ENCODE measurements around the gene NCSTN.

NCSTN gene

DNA sequence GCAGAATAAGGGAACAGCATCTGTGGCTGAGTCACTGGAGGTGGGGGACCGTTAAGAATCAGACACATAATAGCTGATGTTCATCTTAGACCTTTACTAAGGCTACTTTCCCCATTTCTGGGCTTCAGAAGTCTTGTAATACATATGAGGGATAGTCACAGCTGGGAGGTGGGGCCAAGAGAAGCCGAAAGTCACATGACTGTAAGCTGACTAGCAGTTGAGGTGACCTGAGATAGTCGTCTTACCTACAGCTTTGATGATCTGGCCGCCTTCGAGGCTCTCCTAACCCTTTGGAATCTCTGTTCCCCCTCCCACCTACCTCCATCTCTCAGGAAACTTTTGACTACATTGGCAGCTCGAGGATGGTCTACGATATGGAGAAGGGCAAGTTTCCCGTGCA is 9.4 kb downstream of the NCSTN start:
- no peaks in the 10 kb centered on the region for H3K27me3 ChIP-seq
- H3K4me3 ChIP-seq (ENCODE audit: low read depth in 1 of 2, low read length in 1 of 2), result no peak overlapping the region
- TF ChIP-seq, protein P1, sequence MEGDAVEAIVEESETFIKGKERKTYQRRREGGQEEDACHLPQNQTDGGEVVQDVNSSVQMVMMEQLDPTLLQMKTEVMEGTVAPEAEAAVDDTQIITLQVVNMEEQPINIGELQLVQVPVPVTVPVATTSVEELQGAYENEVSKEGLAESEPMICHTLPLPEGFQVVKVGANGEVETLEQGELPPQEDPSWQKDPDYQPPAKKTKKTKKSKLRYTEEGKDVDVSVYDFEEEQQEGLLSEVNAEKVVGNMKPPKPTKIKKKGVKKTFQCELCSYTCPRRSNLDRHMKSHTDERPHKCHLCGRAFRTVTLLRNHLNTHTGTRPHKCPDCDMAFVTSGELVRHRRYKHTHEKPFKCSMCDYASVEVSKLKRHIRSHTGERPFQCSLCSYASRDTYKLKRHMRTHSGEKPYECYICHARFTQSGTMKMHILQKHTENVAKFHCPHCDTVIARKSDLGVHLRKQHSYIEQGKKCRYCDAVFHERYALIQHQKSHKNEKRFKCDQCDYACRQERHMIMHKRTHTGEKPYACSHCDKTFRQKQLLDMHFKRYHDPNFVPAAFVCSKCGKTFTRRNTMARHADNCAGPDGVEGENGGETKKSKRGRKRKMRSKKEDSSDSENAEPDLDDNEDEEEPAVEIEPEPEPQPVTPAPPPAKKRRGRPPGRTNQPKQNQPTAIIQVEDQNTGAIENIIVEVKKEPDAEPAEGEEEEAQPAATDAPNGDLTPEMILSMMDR (IDR thresholded peaks at IDR 0.05), result no peak
- no peaks in the 10 kb centered on the region for H3K9me3 ChIP-seq
- peaks cover 5 to 6% of the 10 kb centered on the region in 2 experiments for H3K4me1 ChIP-seq (ENCODE audit: control insufficient read depth in 1 of 2, insufficient read depth in 1 of 2, low read depth in 1 of 2, low read length in 1 of 2)
- H3K27ac ChIP-seq, result no peak overlapping the region
- peaks cover 98% of the 10 kb centered on the region for H3K36me3 ChIP-seq

DNA sequence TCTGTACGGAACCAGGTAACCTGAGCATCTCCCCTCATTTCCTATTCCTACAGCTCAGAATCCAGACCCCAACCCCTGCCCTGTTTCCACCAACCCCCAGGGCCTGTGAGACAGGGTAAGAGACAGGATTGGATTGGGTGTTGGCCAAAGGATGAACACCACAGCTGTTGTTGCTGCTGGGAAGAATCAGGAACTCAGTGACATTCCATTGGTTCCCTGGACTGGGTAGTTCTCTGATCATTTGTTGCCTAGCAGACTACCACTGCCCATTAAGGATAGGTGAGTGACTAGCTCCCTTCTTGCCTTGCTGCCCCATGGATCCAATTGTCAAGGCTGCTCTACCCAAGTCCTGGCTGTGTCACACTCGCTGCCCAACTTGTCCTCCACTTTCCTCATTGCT is 10.0 kb downstream of the NCSTN start:
- H3K4me1 ChIP-seq (ENCODE audit: control insufficient read depth in 1 of 2, insufficient read depth in 1 of 2, low read depth in 1 of 2, low read length in 1 of 2), result no peaks in the 10 kb centered on the region
- TF ChIP-seq, protein P1 (IDR thresholded peaks at IDR 0.05), result no peak
- no peak overlapping the region for H3K27ac ChIP-seq
- H3K36me3 ChIP-seq, result peaks cover 98% of the 10 kb centered on the region
- no peak overlapping the region for H3K4me3 ChIP-seq (ENCODE audit: low read depth in 1 of 2, low read length in 1 of 2)
- no peaks in the 10 kb centered on the region for H3K9me3 ChIP-seq
- H3K27me3 ChIP-seq, result no peaks in the 10 kb centered on the region

DNA sequence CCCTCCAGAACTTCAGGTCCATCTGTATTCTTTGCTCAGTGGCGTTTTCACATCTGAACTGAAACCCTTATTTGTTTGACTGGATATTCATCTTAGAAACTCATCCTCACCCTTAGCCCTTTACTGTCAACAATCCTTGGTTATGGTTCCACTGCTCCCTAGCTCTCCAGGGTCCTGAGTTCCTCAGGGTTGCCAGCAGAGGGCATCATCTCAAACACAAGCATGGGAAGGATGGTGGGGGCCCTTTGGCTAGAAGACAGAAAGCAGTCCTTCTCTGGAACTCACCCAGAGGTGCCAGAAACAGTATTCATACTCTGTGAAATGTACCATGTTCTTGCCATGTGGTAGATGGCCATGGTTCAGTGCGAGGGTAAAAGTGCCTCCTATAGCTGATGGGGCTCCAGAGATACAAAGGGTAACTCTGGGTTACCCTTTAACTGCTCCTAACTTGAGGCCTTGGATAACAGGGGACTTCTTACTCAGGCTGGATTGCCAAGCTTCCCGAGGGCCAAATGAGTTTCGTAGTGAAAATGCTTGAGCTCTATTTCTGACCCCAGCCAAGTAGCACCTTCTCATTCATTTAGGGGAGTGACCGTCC is 11.3 kb downstream of the NCSTN start:
- Histone ChIP-seq H3K27me3 (no peaks in the 10 kb centered on the region), H3K4me1 (ENCODE audit: control insufficient read depth in 1 of 2, insufficient read depth in 1 of 2, low read depth in 1 of 2, low read length in 1 of 2) (no peaks in the 10 kb centered on the region), H3K36me3 (peaks cover 98% of the 10 kb centered on the region), H3K4me3 (ENCODE audit: low read depth in 1 of 2, low read length in 1 of 2) (no peak overlapping the region), H3K9me3 (no peaks in the 10 kb centered on the region), H3K27ac (no peak overlapping the region)
- TF ChIP-seq, protein P1 (IDR thresholded peaks at IDR 0.05), result no peak

DNA sequence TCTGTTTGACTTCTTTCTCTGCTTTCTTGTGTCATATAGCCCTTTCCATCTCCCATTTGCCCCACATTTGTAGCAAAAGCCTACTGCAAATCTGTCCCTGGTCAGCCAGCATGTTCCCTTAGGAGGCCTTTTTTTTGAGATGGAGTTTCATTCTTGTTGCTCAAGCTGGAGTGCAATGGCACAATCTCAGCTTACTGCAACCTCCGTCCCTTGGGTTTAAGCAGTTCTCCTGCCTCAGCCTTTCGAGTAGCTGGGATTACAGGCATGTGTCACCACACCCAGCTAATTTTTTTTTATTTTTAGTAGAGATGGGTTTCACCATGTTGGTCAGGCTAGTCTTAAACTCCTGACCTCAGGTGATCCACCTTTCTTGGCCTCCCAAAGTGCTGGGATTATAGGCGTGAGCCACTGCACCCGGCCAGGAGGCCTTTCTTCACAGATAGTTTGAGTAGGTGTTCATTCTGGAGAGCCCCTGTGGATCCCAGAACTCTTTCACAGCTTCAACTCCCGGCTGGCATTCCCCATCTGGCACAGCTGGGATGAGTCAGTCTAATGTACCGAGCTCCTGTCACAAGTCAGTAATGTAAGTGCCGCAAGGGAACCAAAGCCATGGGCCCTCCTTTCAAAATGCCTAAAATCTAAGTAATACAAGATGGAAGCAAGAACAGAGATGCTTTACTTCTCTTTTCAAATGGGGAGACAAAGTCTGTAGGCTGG is 14.3 kb downstream of the NCSTN start:
- Histone ChIP-seq H3K36me3 (peaks cover 91% of the 10 kb centered on the region), H3K4me3 (ENCODE audit: low read depth in 1 of 2, low read length in 1 of 2) (no peak overlapping the region), H3K4me1 (ENCODE audit: control insufficient read depth in 1 of 2, insufficient read depth in 1 of 2, low read depth in 1 of 2, low read length in 1 of 2) (no peaks in the 10 kb centered on the region), H3K27ac (no peak overlapping the region), H3K27me3 (no peaks in the 10 kb centered on the region), H3K9me3 (no peaks in the 10 kb centered on the region)
- TF ChIP-seq, protein P1 (IDR thresholded peaks at IDR 0.05), result no peak

DNA sequence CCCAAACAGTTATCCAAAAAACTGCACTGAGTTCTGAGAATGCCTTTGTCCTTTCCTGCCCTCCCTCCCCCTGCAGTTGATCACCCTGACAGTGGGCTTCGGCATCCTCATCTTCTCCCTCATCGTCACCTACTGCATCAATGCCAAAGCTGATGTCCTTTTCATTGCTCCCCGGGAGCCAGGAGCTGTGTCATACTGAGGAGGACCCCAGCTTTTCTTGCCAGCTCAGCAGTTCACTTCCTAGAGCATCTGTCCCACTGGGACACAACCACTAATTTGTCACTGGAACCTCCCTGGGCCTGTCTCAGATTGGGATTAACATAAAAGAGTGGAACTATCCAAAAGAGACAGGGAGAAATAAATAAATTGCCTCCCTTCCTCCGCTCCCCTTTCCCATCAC is 14.9 kb downstream of the NCSTN start:
- H3K4me1 ChIP-seq (ENCODE audit: control insufficient read depth in 1 of 2, insufficient read depth in 1 of 2, low read depth in 1 of 2, low read length in 1 of 2), result no peaks in the 10 kb centered on the region
- peaks cover 85% of the 10 kb centered on the region for H3K36me3 ChIP-seq
- no peaks in the 10 kb centered on the region for H3K27me3 ChIP-seq
- H3K4me3 ChIP-seq (ENCODE audit: low read depth in 1 of 2, low read length in 1 of 2), result no peak overlapping the region
- no peak overlapping the region for H3K27ac ChIP-seq
- TF ChIP-seq, protein P1 (IDR thresholded peaks at IDR 0.05), result no peak
- H3K9me3 ChIP-seq, result no peaks in the 10 kb centered on the region
